Activated CD4-positive, alpha-beta memory T cell treated with anti-CD3 and anti-CD28 coated beads, Interleukin-2, amount 10 ng/mL, durations not matched to agents 7 days and 5 days (primary cell): ENCODE results near the gene ADAD2. TPM values are rescaled to one million over a fixed set of nuclear protein-coding genes. Genes with fewer than 3 reads are reported as not detected.

Experiments used
- CTCF ChIA-PET: fragments of 350-600 bp; sonication (Branson Sonifier 250); formaldehyde crosslinking; loops from one replicate; lab custom pipeline; 2021; ENCODE audit warnings: antibody characterized with exemption, inconsistent platforms; lab: Charles Lee
- POLR2A ChIA-PET: fragments of 350-600 bp; sonication (Branson Sonifier 250); formaldehyde crosslinking; loops from one replicate; lab custom pipeline; 2021; ENCODE audit warnings: antibody characterized with exemption; lab: Charles Lee
- DNase-seq: peaks from one replicate; pipeline ENCODE4 v3.0.0-alpha.2; 2020
- H3K27ac Mint-ChIP-seq: one replicate; pipeline ENCODE4 v1.8.0; 2021; ENCODE audit warnings: mild to moderate bottlenecking, mixed read lengths
- H3K27me3 Mint-ChIP-seq: one replicate; pipeline ENCODE4 v1.8.0; 2021; ENCODE audit warnings: mixed read lengths
- H3K36me3 Mint-ChIP-seq: one replicate; pipeline ENCODE4 v1.8.0; 2021; ENCODE audit warnings: low read depth, mixed read lengths
- H3K4me1 Mint-ChIP-seq: one replicate; pipeline ENCODE4 v1.8.0; 2021; ENCODE audit warnings: mixed read lengths
- H3K4me3 Mint-ChIP-seq: one replicate; pipeline ENCODE4 v1.8.0; 2021; ENCODE audit warnings: mild to moderate bottlenecking, mixed read lengths
- H3K9me3 Mint-ChIP-seq: one replicate; pipeline ENCODE4 v1.8.0; 2021; ENCODE audit warnings: mixed read lengths
- total RNA-seq, 2 experiments: library from RNA; stranded (reverse); gene quantifications; one replicate each; pipeline ENCODE4 v1.2.3, GENCODE V29; 2021

ADAD2 gene
- total RNA-seq, 2 experiments from 2014 or later = not detected

GRCh38 chr16:84237994-84238750 lies 47.2 kb downstream of the ADAD2 start:
- H3K9me3 Mint-ChIP-seq = no peaks in the 10 kb centered on the region
- no peaks in the 10 kb centered on the region for H3K36me3 Mint-ChIP-seq
- peaks cover 22% of the 10 kb centered on the region for H3K27me3 Mint-ChIP-seq
- ChIA-PET CTCF (no interaction called here), POLR2A (no interaction called here)
- no peaks in the 10 kb centered on the region for H3K4me1 Mint-ChIP-seq
- no peak overlapping the region for H3K27ac Mint-ChIP-seq
- no peak for DNase-seq
- no peak overlapping the region for H3K4me3 Mint-ChIP-seq

DNA sequence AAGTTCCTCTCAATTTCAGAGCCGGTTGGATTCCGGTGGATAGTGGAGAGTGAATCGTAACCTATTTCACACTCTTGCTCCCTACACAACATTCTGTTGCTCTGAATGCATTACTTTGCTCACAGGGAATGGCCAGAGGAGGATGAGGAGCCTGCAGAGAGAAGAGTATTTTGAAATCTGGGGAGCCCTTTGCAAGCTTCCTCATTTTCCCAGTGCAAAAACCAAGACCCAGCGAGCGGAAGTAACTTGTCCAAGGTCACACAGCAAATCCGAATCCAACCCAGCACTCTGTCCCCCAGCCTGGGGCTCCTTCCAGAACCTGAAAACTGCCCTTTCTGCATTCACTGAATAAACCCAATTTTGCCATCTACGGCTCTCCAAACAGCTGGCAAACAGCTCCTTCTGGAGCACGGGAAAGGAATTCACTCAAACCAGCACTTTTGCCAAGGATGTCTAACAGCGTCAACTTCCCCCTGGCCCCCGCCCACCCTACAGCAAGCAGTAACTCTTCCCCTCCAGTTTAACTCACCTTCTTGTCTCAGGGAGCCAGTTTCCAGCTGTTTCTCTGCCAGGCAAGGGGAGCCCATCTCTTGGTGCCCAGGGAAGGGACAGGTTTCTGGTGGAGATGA lies 48.3 kb downstream of the ADAD2 start:
- Mint-ChIP-seq H3K27ac (no peak overlapping the region), H3K27me3 (peaks cover 22% of the 10 kb centered on the region), H3K9me3 (no peaks in the 10 kb centered on the region), H3K36me3 (no peaks in the 10 kb centered on the region), H3K4me3 (no peak overlapping the region), H3K4me1 (no peaks in the 10 kb centered on the region)
- POLR2A ChIA-PET = no interaction called here
- CTCF ChIA-PET = no interaction called here
- DNase-seq = no peak

DNA sequence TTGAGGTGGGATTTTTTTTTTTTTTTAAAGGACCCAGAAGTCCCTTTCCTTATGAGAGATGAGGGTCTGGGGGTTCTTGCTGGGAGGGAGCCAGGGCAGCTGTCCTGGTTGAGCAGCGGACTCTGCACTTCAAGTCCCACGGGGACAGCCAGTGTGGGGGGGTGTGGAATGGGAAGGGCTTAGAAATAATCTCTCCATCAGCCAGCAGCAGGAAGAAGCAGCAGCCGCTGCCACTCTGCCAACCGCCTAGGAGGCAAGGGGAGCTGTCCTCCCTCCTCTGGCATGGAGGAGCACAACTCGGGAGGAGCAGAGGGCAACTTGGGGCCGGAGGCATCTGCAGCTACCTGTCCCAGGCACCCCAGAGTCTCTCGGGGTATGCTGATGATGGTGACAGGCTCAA lies 49.0 kb downstream of the ADAD2 start, which contains the start of gene KCNG4:
TSS of gene KCNG4 (minus strand) at position 104 of the 400 bp plus-strand sequence. CDS start 2,527 bp downstream, outside the sequence.
- CTCF ChIA-PET = no interaction called here
- Mint-ChIP-seq H3K36me3 (no peaks in the 10 kb centered on the region), H3K27ac (no peak within 1 kb of the TSS), H3K4me3 (no peak within 1 kb of the TSS), H3K9me3 (no peaks in the 10 kb centered on the region), H3K4me1 (no peaks in the 10 kb centered on the region), H3K27me3 (peaks cover 22% of the 10 kb centered on the region)
- DNase-seq = no peak
- POLR2A ChIA-PET = no interaction called here

GRCh38 chr16:84240455-84240854 lies 49.5 kb downstream of the ADAD2 start:
- CTCF ChIA-PET = no interaction called here
- DNase-seq = no peak
- Mint-ChIP-seq H3K27ac (no peak overlapping the region), H3K9me3 (no peaks in the 10 kb centered on the region), H3K36me3 (no peaks in the 10 kb centered on the region), H3K27me3 (peaks cover 22% of the 10 kb centered on the region), H3K4me1 (no peaks in the 10 kb centered on the region), H3K4me3 (no peak overlapping the region)
- POLR2A ChIA-PET = no interaction called here

GRCh38 chr16:84241778-84242177 lies 50.8 kb downstream of the ADAD2 start:
- H3K27me3 Mint-ChIP-seq = peaks cover 22% of the 10 kb centered on the region
- POLR2A ChIA-PET = no interaction called here
- no peaks in the 10 kb centered on the region for H3K9me3 Mint-ChIP-seq
- H3K4me1 Mint-ChIP-seq = no peaks in the 10 kb centered on the region
- no peak for DNase-seq
- H3K4me3 Mint-ChIP-seq = no peak overlapping the region
- CTCF ChIA-PET = interaction anchor here (0.6 to 1.0 kb wide), 2 partner anchors 12 to 85 kb away, joined by 3 read pairs; no protein-coding TSS in a partner anchor
- H3K36me3 Mint-ChIP-seq = no peaks in the 10 kb centered on the region
- H3K27ac Mint-ChIP-seq = no peak overlapping the region

GRCh38 chr16:84242839-84243238 lies 51.9 kb downstream of the ADAD2 start:
- Mint-ChIP-seq H3K9me3 (no peaks in the 10 kb centered on the region), H3K27me3 (peaks cover 22% of the 10 kb centered on the region), H3K36me3 (no peaks in the 10 kb centered on the region), H3K4me1 (no peaks in the 10 kb centered on the region), H3K27ac (no peak overlapping the region), H3K4me3 (no peak overlapping the region)
- ChIA-PET CTCF (interaction anchor here (1.0 kb wide), 1 partner anchor 11 kb away, joined by 3 read pairs; no protein-coding TSS in a partner anchor), POLR2A (no interaction called here)
- DNase-seq = no peak

GRCh38 chr16:84243732-84244131 lies 52.8 kb downstream of the ADAD2 start:
- H3K27ac Mint-ChIP-seq = no peak overlapping the region
- H3K9me3 Mint-ChIP-seq = no peaks in the 10 kb centered on the region
- no peaks in the 10 kb centered on the region for H3K4me1 Mint-ChIP-seq
- ChIA-PET CTCF (no interaction called here), POLR2A (no interaction called here)
- H3K4me3 Mint-ChIP-seq = no peak overlapping the region
- peaks cover 22% of the 10 kb centered on the region for H3K27me3 Mint-ChIP-seq
- no peaks in the 10 kb centered on the region for H3K36me3 Mint-ChIP-seq
- no peak for DNase-seq

GRCh38 chr16:84244728-84245127 lies 53.8 kb downstream of the ADAD2 start:
- Mint-ChIP-seq H3K36me3 (no peaks in the 10 kb centered on the region), H3K4me3 (no peak overlapping the region), H3K4me1 (no peaks in the 10 kb centered on the region), H3K27ac (no peak overlapping the region), H3K27me3 (peaks cover 16% of the 10 kb centered on the region), H3K9me3 (no peaks in the 10 kb centered on the region)
- POLR2A ChIA-PET = no interaction called here
- CTCF ChIA-PET = no interaction called here
- no peak for DNase-seq

GRCh38 chr16:84245956-84246678 lies 55.2 kb downstream of the ADAD2 start:
- ChIA-PET POLR2A (no interaction called here), CTCF (interaction anchor here (0.5 to 1.1 kb wide), 2 partner anchors 31 to 1537 kb away, joined by 3 to 5 read pairs; no protein-coding TSS in a partner anchor)
- DNase-seq = no peak
- H3K27ac Mint-ChIP-seq = no peak overlapping the region
- no peak overlapping the region for H3K4me3 Mint-ChIP-seq
- no peaks in the 10 kb centered on the region for H3K4me1 Mint-ChIP-seq
- peaks cover 8% of the 10 kb centered on the region for H3K27me3 Mint-ChIP-seq
- no peaks in the 10 kb centered on the region for H3K36me3 Mint-ChIP-seq
- no peaks in the 10 kb centered on the region for H3K9me3 Mint-ChIP-seq

DNA sequence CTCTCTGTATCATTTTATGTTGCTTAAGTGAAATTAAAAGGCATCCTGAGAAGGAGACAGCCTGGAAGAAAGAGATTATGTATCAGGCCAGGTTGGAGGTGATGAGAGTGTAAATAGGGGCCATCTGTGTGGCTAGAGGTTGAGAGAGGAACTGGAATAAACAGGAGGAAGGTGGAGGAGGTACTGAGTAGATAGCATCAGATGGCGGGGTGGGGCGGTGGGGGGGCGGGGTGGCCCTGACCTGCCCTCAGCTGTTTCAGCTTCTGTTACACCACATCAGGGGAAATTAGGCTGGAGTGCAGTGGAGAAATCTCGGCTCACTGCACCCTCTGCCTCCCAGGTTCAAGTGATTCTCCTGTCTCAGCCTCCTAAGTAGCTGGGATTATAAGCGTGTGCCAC lies 55.7 kb downstream of the ADAD2 start:
- H3K36me3 Mint-ChIP-seq = no peaks in the 10 kb centered on the region
- peaks cover 11% of the 10 kb centered on the region for H3K27me3 Mint-ChIP-seq
- POLR2A ChIA-PET = no interaction called here
- DNase-seq = no peak
- CTCF ChIA-PET = interaction anchor here (1.1 kb wide), 1 partner anchor 31 kb away, joined by 5 read pairs; no protein-coding TSS in a partner anchor
- H3K4me3 Mint-ChIP-seq = no peak overlapping the region
- H3K4me1 Mint-ChIP-seq = no peaks in the 10 kb centered on the region
- H3K9me3 Mint-ChIP-seq = no peaks in the 10 kb centered on the region
- H3K27ac Mint-ChIP-seq = no peak overlapping the region

Other genes starting within 250 kb of the ADAD2 start
- under 1 TPM; 0.48 to 0.88 TPM for gene OSGIN1, start 237.9 kb upstream of the ADAD2 start, total RNA-seq
- gene NECAB2, start 222.9 kb upstream of the ADAD2 start, total RNA-seq = not detected
- not detected for gene SLC38A8, start 148.4 kb upstream of the ADAD2 start, total RNA-seq
- 10 to 100 TPM; 46.4 to 50.4 TPM for gene MBTPS1, start 74.2 kb upstream of the ADAD2 start, total RNA-seq
- gene HSDL1, start 46.0 kb upstream of the ADAD2 start, total RNA-seq = 10 to 100 TPM; 15.2 to 16.3 TPM
- gene DNAAF1, start 45.8 kb upstream of the ADAD2 start, total RNA-seq = not detected
- 10 to 100 TPM; 47.2 to 51.9 TPM for gene TAF1C, start 4.1 kb upstream of the ADAD2 start, total RNA-seq
- not detected for gene KCNG4, start 48.9 kb downstream of the ADAD2 start, total RNA-seq
- not detected for gene WFDC1, start 103.7 kb downstream of the ADAD2 start, total RNA-seq
- not detected for gene ATP2C2, start 177.4 kb downstream of the ADAD2 start, total RNA-seq